ENCODE measurements around the gene FAM3B. TPM values are rescaled to one million over a fixed set of nuclear protein-coding genes. Genes with fewer than 3 reads are reported as not detected.
A peak's percentile ranks its signal among the peaks of the same experiment; 100 is the strongest.
"Not testable (repeated sequence)": the region's sequence is repeated elsewhere in the genome, so short reads cannot be mapped to it uniquely, and the experiment has no call there.

Gene FAM3B
- total RNA-seq, 2 donors from 2014 or later: not detected

GRCh38 chr21:41302976-41303375, 13.6 kb upstream of the FAM3B start:
- H3K36me3 Mint-ChIP-seq (ENCODE audit: insufficient read depth in 2 of 2): no peaks in the 10 kb centered on the region

GRCh38 chr21:41304068-41304720, 12.4 kb upstream of the FAM3B start:
- DNase-seq (no peak), ATAC-seq (replicated peaks in 1 of 2) (no peak)
- H3K9me3 Mint-ChIP-seq: peaks cover 0 to 2% of the 10 kb centered on the region in 2 donors
- no peaks in the 10 kb centered on the region for H3K27me3 Mint-ChIP-seq (ENCODE audit: low read depth)
- no peak overlapping the region for H3K27ac Mint-ChIP-seq
- H3K4me1 Mint-ChIP-seq (ENCODE audit: low read depth): no peaks in the 10 kb centered on the region
- H3K4me3 Mint-ChIP-seq: no peak overlapping the region
- H3K36me3 Mint-ChIP-seq (ENCODE audit: insufficient read depth in 2 of 2): no peaks in the 10 kb centered on the region

More at GRCh38 chr21:41302976-41303375, 13.6 kb upstream of the FAM3B start:
- H3K27me3 Mint-ChIP-seq (ENCODE audit: low read depth): peaks cover under 1% of the 10 kb centered on the region
- H3K27ac Mint-ChIP-seq: no peak overlapping the region
- ATAC-seq (replicated peaks in 1 of 2) (no peak), DNase-seq (no peak)
- H3K4me3 Mint-ChIP-seq: no peak overlapping the region
- H3K4me1 Mint-ChIP-seq (ENCODE audit: low read depth): no peaks in the 10 kb centered on the region
- peaks cover 0 to 2% of the 10 kb centered on the region in 2 donors for H3K9me3 Mint-ChIP-seq

- ATAC-seq (replicated peaks in 1 of 2) (no peak), DNase-seq (no peak)
- H3K4me1 Mint-ChIP-seq (ENCODE audit: low read depth): no peaks in the 10 kb centered on the region
- no peaks in the 10 kb centered on the region for H3K36me3 Mint-ChIP-seq (ENCODE audit: insufficient read depth in 2 of 2)
- H3K27ac Mint-ChIP-seq: no peak overlapping the region
- peaks cover 0 to 2% of the 10 kb centered on the region in 2 donors for H3K9me3 Mint-ChIP-seq
- no peak overlapping the region for H3K4me3 Mint-ChIP-seq
- peaks cover 6% of the 10 kb centered on the region for H3K27me3 Mint-ChIP-seq (ENCODE audit: low read depth)
These were observed 9.4 kb upstream of the FAM3B start for GRCh38 chr21:41307219-41307618.

DNA sequence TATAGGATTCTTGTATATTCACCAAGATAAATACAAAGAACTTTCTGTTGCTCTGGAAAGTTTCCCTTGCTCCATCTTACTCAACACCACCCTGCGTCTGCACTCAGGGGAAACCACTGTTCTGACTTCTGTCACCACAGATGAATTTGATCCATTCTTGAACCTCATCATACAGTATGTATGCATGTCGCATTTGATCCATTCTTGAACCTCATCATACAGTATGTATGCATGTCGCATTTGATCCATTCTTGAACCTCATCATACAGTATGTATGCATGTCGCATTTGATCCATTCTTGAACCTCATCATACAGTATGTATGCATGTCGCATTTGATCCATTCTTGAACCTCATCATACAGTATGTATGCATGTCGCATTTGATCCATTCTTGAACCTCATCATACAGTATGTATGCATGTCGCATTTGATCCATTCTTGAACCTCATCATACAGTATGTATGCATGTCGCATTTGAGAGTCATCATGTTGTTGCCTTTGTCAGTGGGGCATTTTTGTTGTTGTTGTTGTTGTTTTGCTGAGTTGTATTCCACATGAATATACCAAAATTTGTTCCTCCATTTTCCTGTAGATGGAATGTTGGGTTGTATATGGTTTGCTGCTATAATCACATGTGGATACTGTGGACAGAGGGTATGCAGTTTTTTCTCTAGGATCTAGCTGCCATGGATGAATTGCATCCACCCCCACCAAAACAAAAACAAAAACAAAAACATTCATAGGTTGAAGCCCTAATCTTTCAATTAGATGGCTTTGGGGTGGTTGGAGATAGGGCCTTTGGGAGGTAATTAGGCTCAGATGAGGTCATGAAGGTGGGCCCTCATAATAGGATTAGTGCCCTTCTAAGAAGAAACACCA, 3.1 kb upstream of the FAM3B start:
- peaks cover 29% of the 10 kb centered on the region for H3K27me3 Mint-ChIP-seq (ENCODE audit: low read depth)
- H3K36me3 Mint-ChIP-seq (ENCODE audit: insufficient read depth in 2 of 2); H3K9me3 Mint-ChIP-seq; H3K27ac Mint-ChIP-seq; H3K4me3 Mint-ChIP-seq; H3K4me1 Mint-ChIP-seq (ENCODE audit: low read depth); ATAC-seq (replicated peaks in 1 of 2); DNase-seq: not testable (repeated sequence)

DNA sequence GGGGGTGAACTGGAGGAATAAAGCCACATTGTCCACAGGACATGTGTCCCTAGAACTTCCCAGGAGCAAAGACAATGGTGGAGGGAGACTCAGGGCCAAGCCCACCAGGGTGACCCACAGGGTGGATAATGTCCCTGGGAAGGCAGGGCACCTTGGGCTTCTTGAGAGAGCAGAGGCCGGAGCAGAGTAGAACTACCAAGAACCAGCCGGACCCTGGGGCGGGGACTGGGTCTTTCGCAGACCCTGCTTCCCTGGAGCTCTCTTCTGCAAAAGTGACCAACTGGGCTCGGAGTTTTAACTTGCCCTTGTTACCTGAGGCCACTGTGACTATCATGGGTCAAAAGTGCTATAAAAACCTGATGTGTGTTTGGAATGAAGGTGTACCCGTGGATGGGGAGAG, 875 bp upstream of the FAM3B start:
- Mint-ChIP-seq H3K36me3 (ENCODE audit: insufficient read depth in 2 of 2) (peaks cover 0 to 2% of the 10 kb centered on the region in 2 donors), H3K9me3 (no peaks in the 10 kb centered on the region), H3K27ac (no peak overlapping the region), H3K4me1 (ENCODE audit: low read depth) (peaks cover 5% of the 10 kb centered on the region), H3K4me3 (peak overlapping the region in 1 of 2 donors; percentile 29), H3K27me3 (ENCODE audit: low read depth) (peaks cover 23% of the 10 kb centered on the region)
- DNase-seq: no peak
- ATAC-seq (replicated peaks in 1 of 2): no peak

DNA sequence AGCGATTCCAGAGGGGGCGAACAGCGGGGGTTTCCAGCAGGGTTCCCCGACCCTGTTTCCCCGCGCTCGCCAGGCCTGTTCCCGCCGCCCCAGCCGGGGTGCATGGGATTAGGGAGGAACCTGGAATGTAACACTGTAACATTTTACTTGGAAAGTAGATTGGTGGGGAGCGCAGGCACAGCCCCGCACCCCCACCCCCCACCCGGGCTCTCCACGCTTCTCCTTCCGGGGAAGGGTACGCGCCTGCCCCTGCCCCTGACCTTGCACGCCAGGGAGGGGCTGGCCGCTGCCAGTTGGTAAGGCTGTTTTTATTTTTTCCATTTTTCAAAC, 427 bp downstream of the FAM3B start:
- H3K4me1 Mint-ChIP-seq (ENCODE audit: low read depth): peaks cover 18% of the 10 kb centered on the region
- ATAC-seq (replicated peaks in 1 of 2): no peak
- DNase-seq: no peak
- peak overlapping the region; percentile 4 to 17 for H3K4me3 Mint-ChIP-seq
- H3K9me3 Mint-ChIP-seq: no peaks in the 10 kb centered on the region
- H3K27me3 Mint-ChIP-seq (ENCODE audit: low read depth): peaks cover 28% of the 10 kb centered on the region
- H3K27ac Mint-ChIP-seq: no peak overlapping the region
- H3K36me3 Mint-ChIP-seq (ENCODE audit: insufficient read depth in 2 of 2): peaks cover 0 to 2% of the 10 kb centered on the region in 2 donors

GRCh38 chr21:41317458-41317857, 857 bp downstream of the FAM3B start:
- H3K36me3 Mint-ChIP-seq (ENCODE audit: insufficient read depth in 2 of 2): peaks cover 0 to 2% of the 10 kb centered on the region in 2 donors
- H3K4me1 Mint-ChIP-seq (ENCODE audit: low read depth): peaks cover 18% of the 10 kb centered on the region
- H3K4me3 Mint-ChIP-seq: peak overlapping the region; percentile 4 to 17
- H3K9me3 Mint-ChIP-seq: no peaks in the 10 kb centered on the region
- no peak overlapping the region for H3K27ac Mint-ChIP-seq
- ATAC-seq (replicated peaks in 1 of 2): no peak
- peaks cover 29% of the 10 kb centered on the region for H3K27me3 Mint-ChIP-seq (ENCODE audit: low read depth)
- no peak for DNase-seq

GRCh38 chr21:41318218-41318617, 1.6 kb downstream of the FAM3B start:
- Mint-ChIP-seq H3K27me3 (ENCODE audit: low read depth) (peaks cover 29% of the 10 kb centered on the region), H3K4me3 (no peak overlapping the region), H3K9me3 (no peaks in the 10 kb centered on the region), H3K27ac (no peak overlapping the region), H3K36me3 (ENCODE audit: insufficient read depth in 2 of 2) (peaks cover 0 to 2% of the 10 kb centered on the region in 2 donors), H3K4me1 (ENCODE audit: low read depth) (peaks cover 18% of the 10 kb centered on the region)
- no peak for DNase-seq
- ATAC-seq (replicated peaks in 1 of 2): no peak

GRCh38 chr21:41319273-41319672, 2.7 kb downstream of the FAM3B start:
- Mint-ChIP-seq H3K27me3 (ENCODE audit: low read depth) (peaks cover 29% of the 10 kb centered on the region), H3K27ac (no peak overlapping the region), H3K4me3 (no peak overlapping the region), H3K4me1 (ENCODE audit: low read depth) (peaks cover 18% of the 10 kb centered on the region), H3K9me3 (no peaks in the 10 kb centered on the region), H3K36me3 (ENCODE audit: insufficient read depth in 2 of 2) (peaks cover 0 to 2% of the 10 kb centered on the region in 2 donors)
- no peak for ATAC-seq (replicated peaks in 1 of 2)
- no peak for DNase-seq

- Mint-ChIP-seq H3K27ac (no peak overlapping the region), H3K27me3 (ENCODE audit: low read depth) (peaks cover 13% of the 10 kb centered on the region), H3K4me3 (no peak overlapping the region), H3K4me1 (ENCODE audit: low read depth) (peaks cover 18% of the 10 kb centered on the region), H3K9me3 (no peaks in the 10 kb centered on the region), H3K36me3 (ENCODE audit: insufficient read depth in 2 of 2) (peaks cover 0 to 2% of the 10 kb centered on the region in 2 donors)
- ATAC-seq (replicated peaks in 1 of 2) (peak; percentile 52 to 67), DNase-seq (peak; percentile 6 to 17)
These were observed 4.8 kb downstream of the FAM3B start for GRCh38 chr21:41321211-41321907.

DNA sequence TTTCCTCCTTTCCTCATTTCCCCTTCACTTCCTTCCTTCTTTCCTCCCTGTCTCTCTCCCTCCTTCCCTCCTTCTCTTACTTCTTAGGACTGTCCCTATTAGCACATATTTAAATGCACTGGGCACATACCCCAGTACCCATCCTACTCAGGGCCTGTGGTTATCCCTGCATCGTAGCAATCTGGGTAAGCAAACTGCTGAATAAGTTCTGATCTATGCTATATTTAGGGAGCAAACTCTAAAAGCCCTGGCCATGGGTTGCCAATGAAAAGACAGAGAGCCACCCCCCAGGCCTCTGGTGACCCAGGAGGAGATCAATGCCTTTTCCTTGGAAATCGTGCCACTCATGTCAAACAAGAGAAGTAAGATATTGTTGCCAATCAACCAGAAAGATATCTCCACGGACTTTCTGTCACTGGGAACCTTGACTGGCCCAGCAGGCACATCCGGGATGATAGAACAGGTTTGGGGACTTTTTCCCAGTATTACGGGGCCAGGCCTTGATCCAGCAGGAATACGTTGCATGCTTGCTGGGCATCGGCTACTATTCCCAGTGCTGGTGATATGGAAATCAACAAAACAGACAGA, 5.4 kb downstream of the FAM3B start:
- Mint-ChIP-seq H3K27ac (no peak overlapping the region), H3K9me3 (no peaks in the 10 kb centered on the region), H3K27me3 (ENCODE audit: low read depth) (peaks cover 13% of the 10 kb centered on the region), H3K4me3 (no peak overlapping the region), H3K36me3 (ENCODE audit: insufficient read depth in 2 of 2) (peaks cover 0 to 2% of the 10 kb centered on the region in 2 donors), H3K4me1 (ENCODE audit: low read depth) (peaks cover 18% of the 10 kb centered on the region)
- DNase-seq (no peak), ATAC-seq (replicated peaks in 1 of 2) (no peak)

DNA sequence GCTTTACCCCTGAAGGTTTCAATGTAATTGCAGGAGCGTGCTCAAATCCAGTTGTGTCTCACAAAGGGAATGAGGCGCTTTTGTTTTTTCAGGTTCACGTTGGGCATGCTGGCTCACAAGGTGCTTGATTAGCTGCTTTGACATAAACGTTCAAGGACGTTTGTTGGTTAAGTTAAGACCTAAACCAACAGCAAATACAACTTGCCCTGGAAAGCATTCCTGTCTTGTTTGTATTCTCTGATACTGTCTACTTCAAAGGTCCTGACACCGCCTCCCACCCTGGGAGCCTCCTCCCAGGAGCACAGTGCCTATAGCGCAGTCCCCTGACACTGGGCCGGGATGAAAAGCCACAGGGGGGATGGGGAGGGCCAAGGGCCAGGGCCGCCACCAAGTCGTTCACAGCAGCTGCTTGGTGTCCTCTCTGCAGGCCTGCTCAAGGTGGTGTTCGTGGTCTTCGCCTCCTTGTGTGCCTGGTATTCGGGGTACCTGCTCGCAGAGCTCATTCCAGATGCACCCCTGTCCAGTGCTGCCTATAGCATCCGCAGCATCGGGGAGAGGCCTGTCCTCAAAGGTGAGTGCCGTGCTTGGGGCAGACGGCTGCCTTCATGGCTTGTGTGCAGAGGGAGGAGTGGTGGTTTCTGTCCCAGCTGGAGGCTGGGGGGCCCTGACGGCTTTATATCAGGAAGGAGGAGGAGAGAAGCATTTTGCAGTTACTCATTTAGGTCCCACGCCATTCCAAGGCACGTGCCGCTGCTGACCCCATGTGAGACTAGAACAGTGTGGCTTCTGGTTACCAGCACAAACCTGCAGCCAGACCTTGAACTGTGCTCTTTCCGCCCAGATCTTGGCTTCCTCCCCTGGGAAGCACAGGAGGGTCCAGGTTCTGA, 6.1 kb downstream of the FAM3B start:
- Mint-ChIP-seq H3K9me3 (no peaks in the 10 kb centered on the region), H3K27me3 (ENCODE audit: low read depth) (peaks cover 7% of the 10 kb centered on the region), H3K4me1 (ENCODE audit: low read depth) (peaks cover 14% of the 10 kb centered on the region), H3K4me3 (no peak overlapping the region), H3K27ac (no peak overlapping the region), H3K36me3 (ENCODE audit: insufficient read depth in 2 of 2) (no peaks in the 10 kb centered on the region)
- DNase-seq: no peak
- ATAC-seq (replicated peaks in 1 of 2): no peak

Data from activated T-cell treated with anti-CD3 and anti-CD28 coated beads, Interleukin-2, amount 50 U/mL, for 72 hours (primary cell).